ENCODE measurements around the gene SORD. TPM values are rescaled to one million over a fixed set of nuclear protein-coding genes. Genes with fewer than 3 reads are reported as not detected.
A peak's percentile ranks its signal among the peaks of the same experiment; 100 is the strongest.

The SORD gene
- total and polyA plus RNA-seq, 9 of the 15 experiments (the other 6 are each of a cell fraction or from before 2014, with no cell fraction given): 5.9 to 79.2 (median 29.6) TPM

GRCh38 chr15:45118131-45118588 lies 95.2 kb downstream of the SORD start (continued):
- TF ChIP-seq ARID3B (CRISPR knock-in tag; IDR thresholded peaks at IDR 0.05; ENCODE audit: borderline replicate concordance) (no peak), MAFK (IDR thresholded peaks at IDR 0.05; ENCODE audit: low read length) (peak; percentile 26; the same call in 1 of the 2 replicates), KLF16 (IDR thresholded peaks at IDR 0.05) (peak; percentile 79), ATF6 (CRISPR knock-in tag; IDR thresholded peaks at IDR 0.05) (no peak), TBL1XR1 (IDR thresholded peaks at IDR 0.05; ENCODE audit: low read length in 2 of 2) (0 out of 4 replicates have a peak, but pooled peaks of 1 of the 2 experiments have one; percentile 21), MED1 (CRISPR knock-in tag; IDR thresholded peaks at IDR 0.05; ENCODE audit: borderline replicate concordance) (no peak), ZNF263 (CRISPR knock-in tag; IDR thresholded peaks at IDR 0.05; ENCODE audit: borderline replicate concordance) (no peak), ZNF740 (CRISPR knock-in tag; IDR thresholded peaks at IDR 0.05) (no peak), ZNF740 (tag; IDR thresholded peaks at IDR 0.05) (no peak), EP300 (IDR thresholded peaks at IDR 0.05; ENCODE audit: low read length) (0 out of 2 replicates have a peak, but pooled peaks have one; percentile 38), FOXK2 (conservative IDR thresholded peaks at IDR 0.05 in 1 of 2, IDR thresholded peaks at IDR 0.05 in 1 of 2; ENCODE audit: low read depth in 2 of 2) (no peak), PRMT5 (CRISPR knock-in tag; IDR thresholded peaks at IDR 0.05) (no peak), ZNF280A (IDR thresholded peaks at IDR 0.05; ENCODE audit: low read depth, partially characterized antibody) (no peak), ZNF444 (CRISPR knock-in tag; IDR thresholded peaks at IDR 0.05) (no peak), ETV5 (CRISPR knock-in tag; IDR thresholded peaks at IDR 0.05; ENCODE audit: low read depth) (peak; percentile 51; the same call in 1 of the 2 replicates), MAZ (CRISPR knock-in tag; conservative IDR thresholded peaks at IDR 0.05 in 1 of 2, IDR thresholded peaks at IDR 0.05 in 1 of 2) (peak in 1 of 2 experiments; percentile 57; a peak in 2 of 4 replicates), DACH1 (IDR thresholded peaks at IDR 0.05; ENCODE audit: partially characterized antibody) (peak; percentile 29), TEAD4 (IDR thresholded peaks at IDR 0.05; ENCODE audit: low read length) (no peak), TEAD4 (CRISPR knock-in tag; IDR thresholded peaks at IDR 0.05; ENCODE audit: borderline replicate concordance) (no peak), MAX (CRISPR knock-in tag; IDR thresholded peaks at IDR 0.05) (no peak), THRAP3 (IDR thresholded peaks at IDR 0.05; ENCODE audit: borderline replicate concordance) (no peak), SREBF2 (CRISPR knock-in tag; IDR thresholded peaks at IDR 0.05) (no peak), ZNF668 (CRISPR knock-in tag; IDR thresholded peaks at IDR 0.05) (no peak), TGIF2 (CRISPR knock-in tag; IDR thresholded peaks at IDR 0.05) (no peak)

Measured in K562 (cell line).